Psoas muscle (tissue), 8 donors: Measurements from ENCODE around the gene TCEAL4. TPM values are rescaled to one million over a fixed set of nuclear protein-coding genes. Genes with fewer than 3 reads are reported as not detected.
"Not testable (repeated sequence)": the region's sequence is repeated elsewhere in the genome, so short reads cannot be mapped to it uniquely, and the experiment has no call there.

ENCODE experiments used
- ATAC-seq, 4 donors: fragments of 200-7000 bp; cut with Tn5 transposase; one replicate each; pipeline ENCODE4 v1.9.1; 2020; ENCODE audit warnings: moderate library complexity in 3 of 4, mild to moderate bottlenecking in 2 of 4
- DNase-seq, 2 donors: peaks; one replicate each; pipeline ENCODE4 v3.0.0-alpha.2; 2020
- H3K27ac ChIP-seq: fragments of 200-600 bp; one replicate; pipeline ENCODE4 v1.8.0; 2022
- H3K27me3 ChIP-seq, 3 donors: fragments of 200-600 bp in 1 of 3; one replicate each; pipeline versions ENCODE4 v1.6.1 to v1.8.0; 2013 to 2022; ENCODE audit warnings: low read length in 2 of 3, mild to moderate bottlenecking in 2 of 3, moderate library complexity in 1 of 3; ENCODE audit not compliant: insufficient read depth in 3 of 3
- H3K36me3 ChIP-seq, 2 donors: fragments of 200-600 bp in 1 of 2; one replicate each; pipeline versions ENCODE4 v1.6.1 to v1.8.0; 2013 to 2022; ENCODE audit warnings: low read depth in 1 of 2, mild to moderate bottlenecking in 1 of 2, moderate library complexity in 1 of 2; ENCODE audit not compliant: insufficient read depth in 1 of 2
- H3K4me1 ChIP-seq: fragments of 200-600 bp; one replicate; pipeline ENCODE4 v1.8.0; 2022
- H3K4me3 ChIP-seq: fragments of 200-600 bp; one replicate; pipeline ENCODE4 v1.8.0; 2022; ENCODE audit warnings: mild to moderate bottlenecking
- H3K9me3 ChIP-seq: fragments of 200-600 bp; one replicate; pipeline ENCODE4 v1.8.0; 2022
- CTCF ChIP-seq: fragments of 200-600 bp; IDR thresholded peaks from one replicate; pipeline ENCODE4 v1.8.0; 2022; ENCODE audit warnings: antibody characterized with exemption
- WGBS, 3 donors: extraction: QIAGEN DNeasy Blood & Tissue Kit; methylation state at CpG; one replicate each; pipeline versions ENCODE4 v1.1.6 to v1.1.7; 2013; 5-methylcytosine and 5-hydroxymethylcytosine counted together
- intact Hi-C, 2 donors: fragments of 100-400 bp; cut with DNase I; formaldehyde crosslinking; loops; one replicate each; pipeline versions ENCODE4 v1.11.0 to v1.14.2; 2022
- polyA plus RNA-seq, 3 donors: library from polyadenylated mRNA; stranded (reverse); fragments of 200-250 nt; gene quantifications; one replicate each; pipeline ENCODE4 v1.2.3, GENCODE V29; 2013
- total RNA-seq, 4 donors: library from RNA; stranded (reverse); fragmentation: NEBNext Ultra II Directional in 2 of 4; extraction: Animal tissue kit (Norgen Biotek cat#: 25700) in 2 of 4; gene quantifications; one replicate each; pipeline versions ENCODE4 v1.2.1 to v1.2.4, GENCODE V29; 2021 to 2023
- donor health status: healthy with polysubstance abuse.
- donor health status: DM: no; HTN: no; CAD: no; lungs with moderate emphysema.
- donor health status: Bipolar disorder and iron deficiency.
- donor health status: healthy.
- donor health status: DM: yes; HTN: yes; CAD: no.
- donor health status: DM: no; HTN: no; CAD: no.
- donor health status: DM: no; HTN: no; CAD: no.
- donor health status: DM: yes; HTN: yes; CAD: no.

The TCEAL4 gene
- total and polyA plus RNA-seq, 7 donors, result 28.6 to 66.6 (median 37.2) TPM

- Histone ChIP-seq H3K27me3 (peaks cover 0 to 8% (median 0%) of the 10 kb centered on the region in 3 donors), H3K9me3 (no peaks in the 10 kb centered on the region), H3K27ac (no peak overlapping the region), H3K4me3 (no peak overlapping the region), H3K4me1 (no peaks in the 10 kb centered on the region), H3K36me3 (no peaks in the 10 kb centered on the region)
- no peak for DNase-seq
- no peak for ATAC-seq
- intact Hi-C loops, result no loop called here
- TF ChIP-seq CTCF, result no peak
- WGBS, 3 donors, result 73 to 94% (median 79%) methylated on average over 1 of the region's 1 CpG
Measured at GRCh38 chrX:103573202-103573601, 12.1 kb upstream of the TCEAL4 start.

GRCh38 chrX:103584596-103584995, 719 bp upstream of the TCEAL4 start:
- Histone ChIP-seq H3K27me3 (peaks cover 0 to 6% (median 0%) of the 10 kb centered on the region in 3 donors), H3K27ac (no peak overlapping the region), H3K36me3 (peaks cover 0 to 11% of the 10 kb centered on the region in 2 donors), H3K4me3 (peak overlapping the region; percentile 75), H3K4me1 (no peaks in the 10 kb centered on the region), H3K9me3 (no peaks in the 10 kb centered on the region)
- intact Hi-C loops, result no loop called here
- ATAC-seq (no peak), DNase-seq (no peak)
- TF ChIP-seq CTCF, result no peak
- 72 to 80% (median 78%) methylated on average over 3 of the region's 3 CpGs for WGBS, 3 donors

GRCh38 chrX:103586314-103586646, 965 bp downstream of the TCEAL4 start:
- 15 to 33% methylated on average over 5 of the region's 5 CpGs; no CpG with 5 or more reads in 1 of the 3 donors for WGBS, 3 donors
- no peaks in the 10 kb centered on the region for H3K4me1 ChIP-seq
- peak overlapping the region; percentile 71 for H3K27ac ChIP-seq
- no peaks in the 10 kb centered on the region for H3K9me3 ChIP-seq
- peak overlapping the region; percentile 75 for H3K4me3 ChIP-seq
- H3K27me3 ChIP-seq, result peaks cover 0 to 6% (median 0%) of the 10 kb centered on the region in 3 donors
- DNase-seq (peak in 1 of 2 donors; percentile 48), ATAC-seq (peak; percentile 26 to 63 (median 48))
- intact Hi-C loops, result no loop called here
- no peak for TF ChIP-seq CTCF
- H3K36me3 ChIP-seq, result peaks cover 0 to 11% of the 10 kb centered on the region in 2 donors

GRCh38 chrX:103586659-103587058, 1.3 kb downstream of the TCEAL4 start:
- peak overlapping the region; percentile 75 for H3K4me3 ChIP-seq
- H3K36me3 ChIP-seq, result peaks cover 0 to 11% of the 10 kb centered on the region in 2 donors
- intact Hi-C loops, result no loop called here
- ATAC-seq (no peak), DNase-seq (no peak)
- TF ChIP-seq CTCF, result no peak
- H3K27ac ChIP-seq, result peak overlapping the region; percentile 71
- peaks cover 0 to 6% (median 0%) of the 10 kb centered on the region in 3 donors for H3K27me3 ChIP-seq
- H3K4me1 ChIP-seq, result no peaks in the 10 kb centered on the region
- 39 to 69% (median 50%) methylated on average over 4 of the region's 4 CpGs for WGBS, 3 donors
- no peaks in the 10 kb centered on the region for H3K9me3 ChIP-seq

GRCh38 chrX:103592295-103592694, 7.0 kb downstream of the TCEAL4 start:
- WGBS, 3 donors, result 81 to 100% (median 98%) methylated on average over 1 of the region's 1 CpG
- DNase-seq, ATAC-seq, intact Hi-C loops, H3K4me3 ChIP-seq, H3K27ac ChIP-seq, H3K4me1 ChIP-seq, H3K9me3 ChIP-seq, H3K27me3 ChIP-seq: not testable (repeated sequence)
- peaks cover 0 to 11% of the 10 kb centered on the region in 2 donors for H3K36me3 ChIP-seq

GRCh38 chrX:103595202-103595601, 9.9 kb downstream of the TCEAL4 start:
- H3K4me1 ChIP-seq, H3K9me3 ChIP-seq, ATAC-seq, H3K27me3 ChIP-seq, H3K4me3 ChIP-seq, H3K36me3 ChIP-seq, DNase-seq, intact Hi-C loops, H3K27ac ChIP-seq: not testable (repeated sequence)
- WGBS, 3 donors, result 85 to 100% (median 97%) methylated on average over 6 of the region's 6 CpGs
